Measurements from ENCODE around the gene FXYD2. TPM values are rescaled to one million over a fixed set of nuclear protein-coding genes. Genes with fewer than 3 reads are reported as not detected.

The FXYD2 gene
- total and polyA plus RNA-seq, 4 donors: 1.1 to 4.7 (median 1.5) TPM; not detected in 1

GRCh38 chr11:117772360-117772759, 52.2 kb downstream of the FXYD2 start:
- Histone ChIP-seq H3K9me3 (ENCODE audit: control insufficient read depth, low read length) (peaks cover 1% of the 10 kb centered on the region), H3K4me1 (ENCODE audit: control insufficient read depth in 1 of 2, insufficient read depth in 2 of 2, low read length in 2 of 2) (no peaks in the 10 kb centered on the region), H3K36me3 (ENCODE audit: control insufficient read depth in 1 of 2, insufficient read depth in 2 of 2, low read length in 1 of 2) (no peaks in the 10 kb centered on the region), H3K27me3 (ENCODE audit: control insufficient read depth in 1 of 2, insufficient read depth in 2 of 2, low read length in 1 of 2) (no peaks in the 10 kb centered on the region), H3K27ac (ENCODE audit: low read depth in 1 of 2, low read length in 2 of 2) (no peak overlapping the region), H3K4me3 (ENCODE audit: low read length in 2 of 2) (no peak overlapping the region)
- no peak for DNase-seq
- WGBS, 2 donors: 79 to 83% methylated on average over 6 of the region's 6 CpGs
- no peak for ATAC-seq (ENCODE audit: low FRiP score)
- intact Hi-C loops (cut with DNase I): no loop called here

GRCh38 chr11:117771841-117772240, 52.7 kb downstream of the FXYD2 start:
- intact Hi-C loops (cut with DNase I): no loop called here
- DNase-seq: no peak
- Histone ChIP-seq H3K4me3 (ENCODE audit: low read length in 2 of 2) (no peak overlapping the region), H3K36me3 (ENCODE audit: control insufficient read depth in 1 of 2, insufficient read depth in 2 of 2, low read length in 1 of 2) (no peaks in the 10 kb centered on the region), H3K27me3 (ENCODE audit: control insufficient read depth in 1 of 2, insufficient read depth in 2 of 2, low read length in 1 of 2) (no peaks in the 10 kb centered on the region), H3K27ac (ENCODE audit: low read depth in 1 of 2, low read length in 2 of 2) (no peak overlapping the region), H3K9me3 (ENCODE audit: control insufficient read depth, low read length) (peaks cover 1% of the 10 kb centered on the region), H3K4me1 (ENCODE audit: control insufficient read depth in 1 of 2, insufficient read depth in 2 of 2, low read length in 2 of 2) (no peaks in the 10 kb centered on the region)
- no peak for ATAC-seq (ENCODE audit: low FRiP score)
- 85 to 87% methylated on average over 7 of the region's 7 CpGs for WGBS, 2 donors

- Histone ChIP-seq H3K4me3 (ENCODE audit: low read length in 2 of 2) (no peak overlapping the region), H3K36me3 (ENCODE audit: control insufficient read depth in 1 of 2, insufficient read depth in 2 of 2, low read length in 1 of 2) (no peaks in the 10 kb centered on the region), H3K4me1 (ENCODE audit: control insufficient read depth in 1 of 2, insufficient read depth in 2 of 2, low read length in 2 of 2) (no peaks in the 10 kb centered on the region), H3K27ac (ENCODE audit: low read depth in 1 of 2, low read length in 2 of 2) (no peak overlapping the region), H3K27me3 (ENCODE audit: control insufficient read depth in 1 of 2, insufficient read depth in 2 of 2, low read length in 1 of 2) (no peaks in the 10 kb centered on the region), H3K9me3 (ENCODE audit: control insufficient read depth, low read length) (peaks cover 1% of the 10 kb centered on the region)
- ATAC-seq (ENCODE audit: low FRiP score) (no peak), DNase-seq (no peak)
- 80 to 82% methylated on average over 6 of the region's 6 CpGs for WGBS, 2 donors
- intact Hi-C loops (cut with DNase I): no loop called here
Observed at GRCh38 chr11:117771197-117771596, 53.3 kb downstream of the FXYD2 start.

- DNase-seq (no peak), ATAC-seq (ENCODE audit: low FRiP score) (no peak)
- no peak overlapping the region for H3K4me3 ChIP-seq (ENCODE audit: low read length in 2 of 2)
- 83 to 85% methylated on average over 4 of the region's 4 CpGs for WGBS, 2 donors
- intact Hi-C loops (cut with DNase I): no loop called here
- no peaks in the 10 kb centered on the region for H3K36me3 ChIP-seq (ENCODE audit: control insufficient read depth in 1 of 2, insufficient read depth in 2 of 2, low read length in 1 of 2)
- no peaks in the 10 kb centered on the region for H3K4me1 ChIP-seq (ENCODE audit: control insufficient read depth in 1 of 2, insufficient read depth in 2 of 2, low read length in 2 of 2)
- no peaks in the 10 kb centered on the region for H3K27me3 ChIP-seq (ENCODE audit: control insufficient read depth in 1 of 2, insufficient read depth in 2 of 2, low read length in 1 of 2)
- H3K27ac ChIP-seq (ENCODE audit: low read depth in 1 of 2, low read length in 2 of 2): no peak overlapping the region
- H3K9me3 ChIP-seq (ENCODE audit: control insufficient read depth, low read length): peaks cover 1% of the 10 kb centered on the region
Observed at GRCh38 chr11:117770061-117770460, 54.5 kb downstream of the FXYD2 start.

Other genes with a start within 250 kb of the FXYD2 start
- 1 to 10 TPM in 1 of 2 donors, under 1 TPM in 1; 0.58 to 2.2 TPM for gene DSCAML1, start 27.5 kb downstream of the FXYD2 start, total RNA-seq
- gene DSCAML1, start 27.5 kb downstream of the FXYD2 start, polyA plus RNA-seq: under 1 TPM in 1 of 2 donors, not detected in 1; 0.13 TPM
- 10 to 100 TPM; 28.6 to 28.7 TPM for gene FXYD6, start 51.9 kb upstream of the FXYD2 start, total RNA-seq
- 10 to 100 TPM; 14.5 to 28.2 TPM for gene FXYD6, start 51.9 kb upstream of the FXYD2 start, polyA plus RNA-seq
- under 1 TPM; 0.45 to 0.54 TPM for gene TMPRSS13, start 104.7 kb upstream of the FXYD2 start, total RNA-seq
- 1 to 10 TPM in 1 of 2 donors, not detected in 1; 1.0 TPM for gene TMPRSS13, start 104.7 kb upstream of the FXYD2 start, polyA plus RNA-seq
- 10 to 100 TPM; 18.3 to 59.2 TPM for gene IL10RA, start 161.7 kb upstream of the FXYD2 start, total RNA-seq
- 10 to 100 TPM in 1 of 2 donors, 1 to 10 TPM in 1; 1.7 to 10.9 TPM for gene IL10RA, start 161.7 kb upstream of the FXYD2 start, polyA plus RNA-seq

Measured in aorta (tissue), 5 donors.